Activated CD8-positive, alpha-beta T cell treated with anti-CD3 and anti-CD28 coated beads for 36 hours (primary cell): ENCODE measurements around the gene HYAL4. TPM values are rescaled to one million over a fixed set of nuclear protein-coding genes. Genes with fewer than 3 reads are reported as not detected.

Experiments
- ATAC-seq: fragments of 200-7000 bp; cut with Tn5 transposase; one replicate; pipeline ENCODE4 v1.10.0; 2021; ENCODE audit warnings: mild to moderate bottlenecking, moderate library complexity
- CTCF ChIA-PET: fragments of 350-600 bp; sonication (Branson Sonifier 250); formaldehyde crosslinking; loops from one replicate; lab custom pipeline; 2021; ENCODE audit warnings: antibody characterized with exemption; lab: Charles Lee
- POLR2A ChIA-PET: fragments of 350-600 bp; sonication (Branson Sonifier 250); formaldehyde crosslinking; loops from one replicate; lab custom pipeline; 2021; ENCODE audit warnings: antibody characterized with exemption; lab: Charles Lee
- DNase-seq: peaks from one replicate; pipeline ENCODE4 v3.0.0-alpha.2; 2020
- H3K27ac Mint-ChIP-seq: one replicate; pipeline ENCODE4 v1.8.0; 2021; ENCODE audit warnings: mild to moderate bottlenecking, mixed read lengths
- H3K27me3 Mint-ChIP-seq: one replicate; pipeline ENCODE4 v1.8.0; 2021; ENCODE audit warnings: mixed read lengths
- H3K36me3 Mint-ChIP-seq: one replicate; pipeline ENCODE4 v1.8.0; 2021; ENCODE audit warnings: low read depth, mixed read lengths
- H3K4me1 Mint-ChIP-seq: one replicate; pipeline ENCODE4 v1.8.0; 2021; ENCODE audit warnings: low read depth, mixed read lengths
- H3K4me3 Mint-ChIP-seq: one replicate; pipeline ENCODE4 v1.8.0; 2021; ENCODE audit warnings: mild to moderate bottlenecking, moderate library complexity, mixed read lengths
- H3K9me3 Mint-ChIP-seq: one replicate; pipeline ENCODE4 v1.8.0; 2021; ENCODE audit warnings: mixed read lengths
- intact Hi-C: fragments of 100-400 bp; cut with micrococcal nuclease; formaldehyde crosslinking; loops from one replicate; pipeline ENCODE4 v1.10.0; 2022
- total RNA-seq, 2 experiments: library from RNA; stranded (reverse); gene quantifications; one replicate each; pipeline ENCODE4 v1.2.3, GENCODE V29; 2021
- TF ChIP-seq, protein P1 (sequence below): fragments of 200-600 bp; IDR thresholded peaks from one replicate; pipeline ENCODE4 v1.8.0; 2022; ENCODE audit warnings: antibody characterized with exemption, mild to moderate bottlenecking

HYAL4 gene
- total RNA-seq, 2 experiments from 2014 or later = not detected

DNA sequence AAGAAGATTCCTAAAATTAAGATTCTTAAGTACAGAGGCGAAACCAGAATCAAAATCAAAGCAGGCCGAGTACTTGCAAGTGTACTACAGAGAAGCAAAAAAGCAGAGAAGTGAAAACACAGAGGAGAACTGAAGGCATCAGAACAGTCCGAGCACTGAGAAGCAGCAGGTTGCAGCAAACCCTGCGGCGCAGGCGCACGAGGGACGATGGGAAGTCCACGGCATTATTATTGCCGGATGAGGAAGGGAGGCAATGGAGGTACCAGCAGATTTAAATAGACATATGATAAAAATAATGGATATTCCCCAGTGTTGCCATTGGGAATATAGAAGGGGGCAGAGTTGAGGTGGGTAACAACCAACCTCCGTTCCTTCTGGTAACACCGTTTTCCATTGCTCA, 72.9 kb downstream of the HYAL4 start:
- Mint-ChIP-seq H3K27me3 (peaks cover 2% of the 10 kb centered on the region), H3K27ac (no peak overlapping the region), H3K4me1 (no peaks in the 10 kb centered on the region), H3K36me3 (no peaks in the 10 kb centered on the region), H3K4me3 (no peak overlapping the region), H3K9me3 (no peaks in the 10 kb centered on the region)
- ChIA-PET CTCF (no interaction called here), POLR2A (no interaction called here)
- intact Hi-C loops = no loop called here
- TF ChIP-seq, protein P1, sequence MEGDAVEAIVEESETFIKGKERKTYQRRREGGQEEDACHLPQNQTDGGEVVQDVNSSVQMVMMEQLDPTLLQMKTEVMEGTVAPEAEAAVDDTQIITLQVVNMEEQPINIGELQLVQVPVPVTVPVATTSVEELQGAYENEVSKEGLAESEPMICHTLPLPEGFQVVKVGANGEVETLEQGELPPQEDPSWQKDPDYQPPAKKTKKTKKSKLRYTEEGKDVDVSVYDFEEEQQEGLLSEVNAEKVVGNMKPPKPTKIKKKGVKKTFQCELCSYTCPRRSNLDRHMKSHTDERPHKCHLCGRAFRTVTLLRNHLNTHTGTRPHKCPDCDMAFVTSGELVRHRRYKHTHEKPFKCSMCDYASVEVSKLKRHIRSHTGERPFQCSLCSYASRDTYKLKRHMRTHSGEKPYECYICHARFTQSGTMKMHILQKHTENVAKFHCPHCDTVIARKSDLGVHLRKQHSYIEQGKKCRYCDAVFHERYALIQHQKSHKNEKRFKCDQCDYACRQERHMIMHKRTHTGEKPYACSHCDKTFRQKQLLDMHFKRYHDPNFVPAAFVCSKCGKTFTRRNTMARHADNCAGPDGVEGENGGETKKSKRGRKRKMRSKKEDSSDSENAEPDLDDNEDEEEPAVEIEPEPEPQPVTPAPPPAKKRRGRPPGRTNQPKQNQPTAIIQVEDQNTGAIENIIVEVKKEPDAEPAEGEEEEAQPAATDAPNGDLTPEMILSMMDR = no peak
- DNase-seq = no peak
- ATAC-seq = no peak

DNA sequence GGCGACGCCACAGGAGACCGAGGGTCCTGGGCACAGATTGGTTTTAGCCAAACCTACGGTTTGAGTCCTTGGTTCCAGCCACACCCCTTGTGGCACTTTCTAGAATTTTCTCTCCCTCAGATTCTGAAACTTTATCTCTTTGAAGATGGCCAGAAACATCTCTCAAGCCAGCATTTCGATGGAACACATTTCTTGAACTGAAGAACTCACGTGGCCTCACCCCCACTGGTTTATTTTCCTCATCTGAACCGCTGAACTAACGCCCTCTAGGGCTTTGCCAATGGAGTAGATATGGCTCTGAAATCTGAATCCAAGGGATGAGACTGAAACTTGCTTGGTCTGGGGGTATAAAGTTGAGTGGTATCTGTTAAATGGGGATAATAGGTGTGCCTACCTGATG, 73.3 kb downstream of the HYAL4 start:
- H3K4me1 Mint-ChIP-seq = no peaks in the 10 kb centered on the region
- DNase-seq (no peak), ATAC-seq (no peak)
- ChIA-PET POLR2A (no interaction called here), CTCF (no interaction called here)
- H3K9me3 Mint-ChIP-seq = no peaks in the 10 kb centered on the region
- H3K4me3 Mint-ChIP-seq = no peak overlapping the region
- peaks cover 2% of the 10 kb centered on the region for H3K27me3 Mint-ChIP-seq
- no peaks in the 10 kb centered on the region for H3K36me3 Mint-ChIP-seq
- TF ChIP-seq, protein P1 = no peak
- H3K27ac Mint-ChIP-seq = no peak overlapping the region
- intact Hi-C loops = no loop called here

DNA sequence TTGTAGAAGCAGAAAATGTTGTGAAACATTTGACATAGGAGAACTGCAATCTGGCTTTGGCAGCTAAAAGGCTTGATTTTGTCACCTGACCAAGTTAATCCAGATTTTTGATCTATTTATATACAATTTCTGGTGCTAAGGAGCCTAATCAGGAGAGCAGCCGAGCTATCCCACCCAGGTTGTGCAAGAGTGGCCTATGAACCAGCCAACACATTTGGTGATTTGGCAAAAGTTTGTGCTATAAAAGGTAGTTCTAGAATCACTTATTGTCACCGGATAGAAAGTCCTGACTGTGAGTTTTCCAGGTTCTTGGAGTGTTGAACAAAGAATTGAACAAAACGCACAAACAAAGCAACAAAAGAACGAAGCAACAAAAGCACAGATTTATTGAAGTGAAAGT, 78.6 kb downstream of the HYAL4 start:
- CTCF ChIA-PET = no interaction called here

DNA sequence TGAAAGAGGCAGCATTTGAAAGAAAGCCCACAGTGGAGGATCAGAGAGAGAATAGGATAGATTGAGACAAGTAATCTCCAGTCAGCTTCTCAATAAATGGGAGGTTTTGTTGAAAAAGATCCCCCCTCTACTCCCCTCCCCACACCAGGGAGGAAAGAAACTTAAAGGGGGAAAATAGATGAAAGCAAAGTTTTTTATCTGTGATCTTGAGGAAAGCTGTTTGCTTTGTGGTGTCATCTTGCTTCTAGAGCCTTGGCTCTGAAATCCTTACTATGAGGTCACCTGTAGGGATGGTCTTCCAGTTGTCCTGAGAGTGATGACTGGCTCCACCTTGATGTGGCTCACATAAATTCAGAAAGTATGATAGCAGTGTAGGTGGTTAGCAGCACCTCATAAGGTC, 80.0 kb downstream of the HYAL4 start, which contains the start of gene SPAM1:
Gene SPAM1 (plus strand): TSS at position 301 of the 400 bp plus-strand sequence. CDS start 28,330 bp downstream, outside the sequence.
- Mint-ChIP-seq H3K4me3 (no peak within 1 kb of the TSS), H3K36me3 (no peaks in the 10 kb centered on the region), H3K27ac (no peak within 1 kb of the TSS), H3K4me1 (no peaks in the 10 kb centered on the region), H3K9me3 (no peaks in the 10 kb centered on the region), H3K27me3 (peaks cover 1% of the 10 kb centered on the region)
- DNase-seq (no peak), ATAC-seq (no peak)
- POLR2A ChIA-PET = no interaction called here
- intact Hi-C loops = no loop called here
- TF ChIP-seq, protein P1 = no peak
- CTCF ChIA-PET = no interaction called here

More for the DNA sequence above, 78.6 kb downstream of the HYAL4 start:
- H3K4me1 Mint-ChIP-seq = no peaks in the 10 kb centered on the region
- ATAC-seq (no peak), DNase-seq (no peak)
- no peaks in the 10 kb centered on the region for H3K9me3 Mint-ChIP-seq
- intact Hi-C loops = no loop called here
- POLR2A ChIA-PET = no interaction called here
- TF ChIP-seq, protein P1 = no peak
- H3K4me3 Mint-ChIP-seq = no peak overlapping the region
- H3K27me3 Mint-ChIP-seq = peaks cover 1% of the 10 kb centered on the region
- H3K27ac Mint-ChIP-seq = no peak overlapping the region
- no peaks in the 10 kb centered on the region for H3K36me3 Mint-ChIP-seq

Other genes with a start within 250 kb of the HYAL4 start
- gene ASB15, start 243.3 kb upstream of the HYAL4 start, total RNA-seq = not detected
- gene LMOD2, start 189.3 kb upstream of the HYAL4 start, total RNA-seq = not detected
- gene WASL, start 96.2 kb upstream of the HYAL4 start, total RNA-seq = 1 to 10 TPM; 5.8 to 5.9 TPM
- gene SPAM1, start 80.1 kb downstream of the HYAL4 start, total RNA-seq = not detected
- gene TMEM229A, start 187.9 kb downstream of the HYAL4 start, total RNA-seq = not detected